ENCODE data around the gene SLAMF1.

SLAMF1 gene

GRCh38 chr1:160558660-160559380 is 88.0 kb downstream of the SLAMF1 start:
- no peak for DNase-seq
